ENCODE data around the gene KIAA0930.

DNA sequence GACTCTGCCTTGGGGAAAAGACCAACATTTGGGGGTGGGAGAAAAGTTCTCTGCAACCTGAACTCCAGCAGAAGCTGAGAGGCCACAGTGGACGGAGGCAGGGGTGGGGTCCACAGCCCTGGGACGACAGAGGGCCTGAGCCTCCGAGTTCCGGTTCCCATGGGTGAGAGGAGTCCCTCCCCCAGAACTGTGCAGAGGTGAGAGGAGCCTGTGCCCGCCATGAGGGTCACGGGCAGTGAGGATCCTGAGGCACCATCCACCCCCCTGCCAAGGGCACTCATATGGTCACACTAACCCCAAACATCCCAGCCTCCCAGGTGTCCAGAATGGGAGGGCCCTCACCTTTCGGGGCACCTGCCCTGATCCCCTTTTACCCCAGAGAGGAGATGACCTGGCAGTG, 30.5 kb downstream of the KIAA0930 start:
- TF ChIP-seq YY1 (tag by site-specific recombination; IDR thresholded peaks at IDR 0.05), result no peak
- TF ChIP-seq, protein P1, sequence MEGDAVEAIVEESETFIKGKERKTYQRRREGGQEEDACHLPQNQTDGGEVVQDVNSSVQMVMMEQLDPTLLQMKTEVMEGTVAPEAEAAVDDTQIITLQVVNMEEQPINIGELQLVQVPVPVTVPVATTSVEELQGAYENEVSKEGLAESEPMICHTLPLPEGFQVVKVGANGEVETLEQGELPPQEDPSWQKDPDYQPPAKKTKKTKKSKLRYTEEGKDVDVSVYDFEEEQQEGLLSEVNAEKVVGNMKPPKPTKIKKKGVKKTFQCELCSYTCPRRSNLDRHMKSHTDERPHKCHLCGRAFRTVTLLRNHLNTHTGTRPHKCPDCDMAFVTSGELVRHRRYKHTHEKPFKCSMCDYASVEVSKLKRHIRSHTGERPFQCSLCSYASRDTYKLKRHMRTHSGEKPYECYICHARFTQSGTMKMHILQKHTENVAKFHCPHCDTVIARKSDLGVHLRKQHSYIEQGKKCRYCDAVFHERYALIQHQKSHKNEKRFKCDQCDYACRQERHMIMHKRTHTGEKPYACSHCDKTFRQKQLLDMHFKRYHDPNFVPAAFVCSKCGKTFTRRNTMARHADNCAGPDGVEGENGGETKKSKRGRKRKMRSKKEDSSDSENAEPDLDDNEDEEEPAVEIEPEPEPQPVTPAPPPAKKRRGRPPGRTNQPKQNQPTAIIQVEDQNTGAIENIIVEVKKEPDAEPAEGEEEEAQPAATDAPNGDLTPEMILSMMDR (tag by site-specific recombination; IDR thresholded peaks at IDR 0.05), result no peak
- TF ChIP-seq ZBTB7A (tag by site-specific recombination; IDR thresholded peaks at IDR 0.05; ENCODE audit: low read depth), result no peak
- TF ChIP-seq PRDM1 (tag by site-specific recombination; IDR thresholded peaks at IDR 0.05), result no peak
- TF ChIP-seq ZNF274 (IDR thresholded peaks at IDR 0.05; ENCODE audit: low read length), result no peak
- no peak for TF ChIP-seq ZNF274 (tag by site-specific recombination; IDR thresholded peaks at IDR 0.05; ENCODE audit: borderline replicate concordance)
- TF ChIP-seq ZNF530 (tag by site-specific recombination; IDR thresholded peaks at IDR 0.05; ENCODE audit: low read depth), result no peak
- TF ChIP-seq ZNF600 (tag by site-specific recombination; IDR thresholded peaks at IDR 0.05), result no peak
- no peak for TF ChIP-seq ZNF341 (tag by site-specific recombination; IDR thresholded peaks at IDR 0.05; ENCODE audit: low read depth)
- TF ChIP-seq, protein P2, sequence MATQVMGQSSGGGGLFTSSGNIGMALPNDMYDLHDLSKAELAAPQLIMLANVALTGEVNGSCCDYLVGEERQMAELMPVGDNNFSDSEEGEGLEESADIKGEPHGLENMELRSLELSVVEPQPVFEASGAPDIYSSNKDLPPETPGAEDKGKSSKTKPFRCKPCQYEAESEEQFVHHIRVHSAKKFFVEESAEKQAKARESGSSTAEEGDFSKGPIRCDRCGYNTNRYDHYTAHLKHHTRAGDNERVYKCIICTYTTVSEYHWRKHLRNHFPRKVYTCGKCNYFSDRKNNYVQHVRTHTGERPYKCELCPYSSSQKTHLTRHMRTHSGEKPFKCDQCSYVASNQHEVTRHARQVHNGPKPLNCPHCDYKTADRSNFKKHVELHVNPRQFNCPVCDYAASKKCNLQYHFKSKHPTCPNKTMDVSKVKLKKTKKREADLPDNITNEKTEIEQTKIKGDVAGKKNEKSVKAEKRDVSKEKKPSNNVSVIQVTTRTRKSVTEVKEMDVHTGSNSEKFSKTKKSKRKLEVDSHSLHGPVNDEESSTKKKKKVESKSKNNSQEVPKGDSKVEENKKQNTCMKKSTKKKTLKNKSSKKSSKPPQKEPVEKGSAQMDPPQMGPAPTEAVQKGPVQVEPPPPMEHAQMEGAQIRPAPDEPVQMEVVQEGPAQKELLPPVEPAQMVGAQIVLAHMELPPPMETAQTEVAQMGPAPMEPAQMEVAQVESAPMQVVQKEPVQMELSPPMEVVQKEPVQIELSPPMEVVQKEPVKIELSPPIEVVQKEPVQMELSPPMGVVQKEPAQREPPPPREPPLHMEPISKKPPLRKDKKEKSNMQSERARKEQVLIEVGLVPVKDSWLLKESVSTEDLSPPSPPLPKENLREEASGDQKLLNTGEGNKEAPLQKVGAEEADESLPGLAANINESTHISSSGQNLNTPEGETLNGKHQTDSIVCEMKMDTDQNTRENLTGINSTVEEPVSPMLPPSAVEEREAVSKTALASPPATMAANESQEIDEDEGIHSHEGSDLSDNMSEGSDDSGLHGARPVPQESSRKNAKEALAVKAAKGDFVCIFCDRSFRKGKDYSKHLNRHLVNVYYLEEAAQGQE (tag by site-specific recombination; IDR thresholded peaks at IDR 0.05), result no peak
- no peak for TF ChIP-seq MZF1 (tag by site-specific recombination; IDR thresholded peaks at IDR 0.05; ENCODE audit: borderline replicate concordance)
- TF ChIP-seq, protein P3, sequence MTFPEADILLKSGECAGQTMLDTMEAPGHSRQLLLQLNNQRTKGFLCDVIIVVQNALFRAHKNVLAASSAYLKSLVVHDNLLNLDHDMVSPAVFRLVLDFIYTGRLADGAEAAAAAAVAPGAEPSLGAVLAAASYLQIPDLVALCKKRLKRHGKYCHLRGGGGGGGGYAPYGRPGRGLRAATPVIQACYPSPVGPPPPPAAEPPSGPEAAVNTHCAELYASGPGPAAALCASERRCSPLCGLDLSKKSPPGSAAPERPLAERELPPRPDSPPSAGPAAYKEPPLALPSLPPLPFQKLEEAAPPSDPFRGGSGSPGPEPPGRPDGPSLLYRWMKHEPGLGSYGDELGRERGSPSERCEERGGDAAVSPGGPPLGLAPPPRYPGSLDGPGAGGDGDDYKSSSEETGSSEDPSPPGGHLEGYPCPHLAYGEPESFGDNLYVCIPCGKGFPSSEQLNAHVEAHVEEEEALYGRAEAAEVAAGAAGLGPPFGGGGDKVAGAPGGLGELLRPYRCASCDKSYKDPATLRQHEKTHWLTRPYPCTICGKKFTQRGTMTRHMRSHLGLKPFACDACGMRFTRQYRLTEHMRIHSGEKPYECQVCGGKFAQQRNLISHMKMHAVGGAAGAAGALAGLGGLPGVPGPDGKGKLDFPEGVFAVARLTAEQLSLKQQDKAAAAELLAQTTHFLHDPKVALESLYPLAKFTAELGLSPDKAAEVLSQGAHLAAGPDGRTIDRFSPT (tag by site-specific recombination; IDR thresholded peaks at IDR 0.05), result no peak
- TF ChIP-seq ZNF792 (tag by site-specific recombination; IDR thresholded peaks at IDR 0.05), result no peak
- TF ChIP-seq, protein P4, sequence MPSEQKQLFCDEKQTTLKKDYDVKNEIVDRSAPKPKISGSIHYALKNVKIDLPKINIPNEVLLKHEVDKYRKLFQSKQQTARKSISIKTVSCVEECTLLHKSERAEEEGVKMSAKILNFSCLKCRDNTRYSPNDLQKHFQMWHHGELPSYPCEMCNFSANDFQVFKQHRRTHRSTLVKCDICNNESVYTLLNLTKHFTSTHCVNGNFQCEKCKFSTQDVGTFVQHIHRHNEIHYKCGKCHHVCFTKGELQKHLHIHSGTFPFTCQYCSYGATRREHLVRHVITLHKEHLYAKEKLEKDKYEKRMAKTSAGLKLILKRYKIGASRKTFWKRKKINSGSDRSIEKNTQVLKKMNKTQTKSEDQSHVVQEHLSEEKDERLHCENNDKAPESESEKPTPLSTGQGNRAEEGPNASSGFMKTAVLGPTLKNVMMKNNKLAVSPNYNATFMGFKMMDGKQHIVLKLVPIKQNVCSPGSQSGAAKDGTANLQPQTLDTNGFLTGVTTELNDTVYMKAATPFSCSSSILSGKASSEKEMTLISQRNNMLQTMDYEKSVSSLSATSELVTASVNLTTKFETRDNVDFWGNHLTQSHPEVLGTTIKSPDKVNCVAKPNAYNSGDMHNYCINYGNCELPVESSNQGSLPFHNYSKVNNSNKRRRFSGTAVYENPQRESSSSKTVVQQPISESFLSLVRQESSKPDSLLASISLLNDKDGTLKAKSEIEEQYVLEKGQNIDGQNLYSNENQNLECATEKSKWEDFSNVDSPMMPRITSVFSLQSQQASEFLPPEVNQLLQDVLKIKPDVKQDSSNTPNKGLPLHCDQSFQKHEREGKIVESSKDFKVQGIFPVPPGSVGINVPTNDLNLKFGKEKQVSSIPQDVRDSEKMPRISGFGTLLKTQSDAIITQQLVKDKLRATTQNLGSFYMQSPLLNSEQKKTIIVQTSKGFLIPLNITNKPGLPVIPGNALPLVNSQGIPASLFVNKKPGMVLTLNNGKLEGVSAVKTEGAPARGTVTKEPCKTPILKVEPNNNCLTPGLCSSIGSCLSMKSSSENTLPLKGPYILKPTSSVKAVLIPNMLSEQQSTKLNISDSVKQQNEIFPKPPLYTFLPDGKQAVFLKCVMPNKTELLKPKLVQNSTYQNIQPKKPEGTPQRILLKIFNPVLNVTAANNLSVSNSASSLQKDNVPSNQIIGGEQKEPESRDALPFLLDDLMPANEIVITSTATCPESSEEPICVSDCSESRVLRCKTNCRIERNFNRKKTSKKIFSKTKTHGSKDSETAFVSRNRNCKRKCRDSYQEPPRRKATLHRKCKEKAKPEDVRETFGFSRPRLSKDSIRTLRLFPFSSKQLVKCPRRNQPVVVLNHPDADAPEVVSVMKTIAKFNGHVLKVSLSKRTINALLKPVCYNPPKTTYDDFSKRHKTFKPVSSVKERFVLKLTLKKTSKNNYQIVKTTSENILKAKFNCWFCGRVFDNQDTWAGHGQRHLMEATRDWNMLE (tag by site-specific recombination; conservative IDR thresholded peaks at IDR 0.05; ENCODE audit: low read depth), result no peak
- TF ChIP-seq, protein P5, sequence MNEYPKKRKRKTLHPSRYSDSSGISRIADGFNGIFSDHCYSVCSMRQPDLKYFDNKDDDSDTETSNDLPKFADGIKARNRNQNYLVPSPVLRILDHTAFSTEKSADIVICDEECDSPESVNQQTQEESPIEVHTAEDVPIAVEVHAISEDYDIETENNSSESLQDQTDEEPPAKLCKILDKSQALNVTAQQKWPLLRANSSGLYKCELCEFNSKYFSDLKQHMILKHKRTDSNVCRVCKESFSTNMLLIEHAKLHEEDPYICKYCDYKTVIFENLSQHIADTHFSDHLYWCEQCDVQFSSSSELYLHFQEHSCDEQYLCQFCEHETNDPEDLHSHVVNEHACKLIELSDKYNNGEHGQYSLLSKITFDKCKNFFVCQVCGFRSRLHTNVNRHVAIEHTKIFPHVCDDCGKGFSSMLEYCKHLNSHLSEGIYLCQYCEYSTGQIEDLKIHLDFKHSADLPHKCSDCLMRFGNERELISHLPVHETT (tag by site-specific recombination; IDR thresholded peaks at IDR 0.05), result no peak
